GM21515 (cell line): Measurements from ENCODE around the gene AGAP9.
"Not testable (repeated sequence)": the region's sequence is repeated elsewhere in the genome, so short reads cannot be mapped to it uniquely, and the experiment has no call there.

Source experiments
- ATAC-seq: cut with Tn5 transposase; IDR thresholded peaks from one replicate; pipeline ENCODE4 v1.9.1; 2021; ENCODE audit not compliant: unreplicated experiment

The AGAP9 gene

DNA sequence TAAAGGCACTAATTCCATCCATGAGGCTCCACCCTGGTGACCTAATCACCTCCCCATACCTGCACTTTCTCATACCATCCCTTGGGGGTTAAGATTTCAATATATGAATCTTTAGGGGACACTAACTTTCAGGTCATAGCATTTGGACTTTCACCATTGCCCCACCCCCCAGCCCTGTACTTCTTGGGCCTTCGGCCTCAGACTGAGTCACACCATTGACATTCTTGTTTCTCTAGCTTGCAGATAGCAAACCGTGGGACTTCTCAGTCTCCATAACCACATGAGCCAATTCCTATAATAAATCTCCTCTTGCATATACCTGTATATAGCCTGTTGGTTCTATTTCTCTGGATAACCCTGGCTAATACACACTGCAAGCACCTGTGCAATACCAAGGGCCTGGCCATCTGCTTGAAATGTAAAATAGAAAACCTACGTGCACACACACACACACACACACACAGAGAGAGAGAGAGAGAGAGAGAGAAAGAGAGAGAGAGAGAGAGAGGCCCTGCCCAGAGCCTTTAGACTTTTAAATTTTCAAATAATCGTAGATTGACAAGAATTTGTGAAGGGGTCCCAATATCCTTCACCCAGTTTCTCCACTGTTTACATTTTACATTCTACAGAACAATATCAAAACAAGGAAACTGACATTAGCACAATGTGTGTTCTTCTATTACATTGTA lies 64.8 kb downstream of the AGAP9 start:
- no peak for ATAC-seq

DNA sequence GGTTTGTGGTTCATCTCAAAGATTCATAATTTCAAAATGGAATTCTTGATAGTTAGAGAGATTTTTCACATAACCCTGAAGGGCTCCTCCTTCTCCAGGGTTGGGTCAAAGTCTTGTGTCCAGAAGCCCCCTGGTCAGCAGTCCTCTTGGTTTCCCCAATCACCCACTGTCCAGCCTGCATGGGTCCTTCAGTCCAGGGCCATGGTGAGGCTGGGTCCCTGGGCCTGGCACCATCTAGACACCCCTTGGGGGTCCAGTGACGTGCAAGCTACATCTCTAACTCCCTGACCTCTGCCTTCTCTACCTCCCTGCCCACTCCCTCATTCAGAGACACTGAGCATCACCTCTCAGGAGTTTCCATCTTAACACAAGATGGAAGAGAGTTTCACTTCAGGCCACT lies 65.6 kb downstream of the AGAP9 start:
- ATAC-seq: no peak

GRCh38 chr10:47457528-47457820 lies 66.0 kb downstream of the AGAP9 start:
- ATAC-seq: no peak

- no peak for ATAC-seq
Measured at GRCh38 chr10:47456794-47457527, 66.5 kb downstream of the AGAP9 start.

DNA sequence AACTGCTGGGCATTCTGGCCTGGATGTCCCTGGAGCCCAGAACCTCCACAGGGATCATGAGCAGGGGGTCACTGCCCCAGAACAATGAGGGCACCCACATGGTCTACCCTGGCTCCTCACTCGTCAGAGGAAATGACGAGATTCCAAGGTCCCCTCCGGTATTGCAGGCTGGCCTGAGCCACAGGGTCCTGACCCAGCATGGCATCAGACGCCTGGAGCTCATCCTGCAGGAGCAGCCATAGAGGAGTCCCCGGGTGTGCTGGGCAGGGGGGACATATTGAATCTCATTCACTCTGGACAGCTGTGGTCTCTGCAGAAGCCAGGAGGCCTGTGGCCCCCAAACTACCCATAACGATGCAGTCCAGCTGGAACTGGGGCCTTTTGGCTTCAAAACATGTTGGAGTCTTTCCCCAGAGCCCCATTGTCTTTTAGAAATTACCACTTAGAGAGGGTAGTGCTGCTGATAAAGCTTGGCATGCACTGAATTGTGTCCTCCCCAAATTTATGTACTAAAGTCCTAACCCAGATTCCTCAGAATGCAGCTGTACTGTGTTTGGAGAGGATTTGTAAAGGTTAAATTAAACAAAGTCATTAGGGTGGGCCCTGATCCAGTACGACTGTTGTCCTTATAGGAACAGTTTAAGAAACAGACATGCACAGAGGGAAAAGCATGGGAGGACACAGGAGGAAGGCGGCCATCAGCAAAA lies 67.2 kb downstream of the AGAP9 start:
- ATAC-seq: no peak

DNA sequence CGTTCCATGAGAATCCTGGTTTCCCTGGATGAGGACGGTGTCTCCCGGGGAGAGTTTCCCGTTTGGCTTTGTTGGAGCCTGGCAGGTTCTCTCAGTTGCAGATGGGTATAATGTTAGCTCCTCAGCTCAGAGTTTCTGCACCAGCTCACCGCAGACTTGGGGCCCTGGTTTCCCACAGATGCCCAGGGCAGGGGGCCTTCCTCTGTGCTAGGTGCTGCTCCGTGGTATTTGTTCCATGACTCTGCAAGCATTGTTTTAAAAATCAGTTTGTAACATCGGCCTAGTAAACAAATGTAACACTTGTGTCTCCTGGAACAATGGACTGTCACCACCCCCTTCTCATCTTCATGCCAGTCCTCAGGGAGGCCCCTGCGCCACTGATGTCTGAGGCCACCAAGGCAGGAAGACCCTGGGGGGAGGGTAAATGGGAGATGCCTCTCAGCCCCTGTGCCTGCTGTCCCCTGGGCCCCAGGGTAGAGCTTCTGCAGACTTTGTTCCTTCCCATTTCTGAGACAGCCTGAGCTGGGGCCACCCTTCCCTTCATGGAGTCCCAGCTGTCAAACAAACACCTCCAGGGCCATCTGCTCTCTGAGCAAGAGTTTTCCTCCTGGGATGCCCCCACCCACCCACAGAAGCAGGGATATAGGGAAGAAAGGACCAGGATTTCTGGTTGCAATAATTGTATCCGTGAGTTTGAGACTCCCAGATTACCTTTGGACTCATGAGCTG lies 67.9 kb downstream of the AGAP9 start:
- not testable (repeated sequence) for ATAC-seq

DNA sequence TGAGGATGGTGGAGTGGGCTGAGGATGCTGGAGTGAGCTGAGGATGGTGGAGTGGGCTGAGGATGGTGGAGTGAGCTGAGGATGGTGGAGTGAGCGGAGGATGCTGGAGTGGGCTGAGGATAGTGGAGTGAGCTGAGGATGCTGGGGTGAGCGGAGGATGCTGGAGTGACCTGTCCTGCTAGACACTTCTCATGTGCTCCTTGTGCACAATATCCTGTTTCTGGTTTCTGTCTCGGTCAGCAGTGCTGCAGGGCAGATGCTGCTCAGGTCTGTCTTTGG lies 68.7 kb downstream of the AGAP9 start:
- no peak for ATAC-seq

DNA sequence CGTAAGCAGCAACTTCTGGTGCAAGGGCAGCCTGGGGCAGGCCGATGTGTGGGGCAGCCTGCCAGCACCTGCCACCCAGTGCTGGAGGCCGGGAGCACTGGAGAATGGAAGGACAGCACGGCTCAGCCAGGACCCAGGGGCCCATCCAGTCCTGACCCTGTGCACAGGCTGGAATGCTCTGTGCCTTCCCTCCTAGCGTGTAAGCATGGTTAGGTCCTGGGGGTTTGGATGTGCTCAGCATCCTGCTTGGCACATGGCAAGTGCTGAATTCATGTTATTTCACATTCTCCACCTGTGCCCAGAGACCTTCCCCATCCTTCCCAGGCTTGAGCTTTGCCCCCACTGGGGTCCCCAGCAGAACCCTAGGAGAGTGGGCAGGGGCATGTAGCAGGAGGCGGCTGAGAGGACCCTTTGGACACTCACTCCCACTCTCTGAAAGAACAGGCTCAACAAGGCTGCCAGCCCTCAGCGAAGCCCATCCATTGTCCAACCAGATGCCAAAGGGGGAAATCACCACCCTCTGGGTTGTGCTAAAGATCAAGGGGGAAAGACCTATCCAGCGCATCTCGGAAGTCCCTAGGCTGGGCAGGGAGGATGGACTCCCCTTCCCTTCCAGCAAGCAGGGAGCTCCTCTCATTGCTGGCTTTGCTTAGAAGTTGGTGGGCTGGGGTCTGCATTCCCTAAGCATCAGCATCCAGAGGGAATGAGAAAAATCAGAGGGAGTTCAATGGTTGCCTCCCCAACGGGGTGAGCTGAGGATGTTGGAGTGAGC lies 69.2 kb downstream of the AGAP9 start:
- ATAC-seq: no peak

GRCh38 chr10:47453141-47454007 lies 70.1 kb downstream of the AGAP9 start:
- ATAC-seq: no peak

- no peak for ATAC-seq
Measured at GRCh38 chr10:47452495-47453140, 70.8 kb downstream of the AGAP9 start.

GRCh38 chr10:47451998-47452494 lies 71.4 kb downstream of the AGAP9 start:
- ATAC-seq: no peak
